ENCODE results near the gene UMODL1. TPM values are rescaled to one million over a fixed set of nuclear protein-coding genes. Genes with fewer than 3 reads are reported as not detected.

Gene UMODL1
- total RNA-seq, 1 donor from 2014 or later, result not detected

DNA sequence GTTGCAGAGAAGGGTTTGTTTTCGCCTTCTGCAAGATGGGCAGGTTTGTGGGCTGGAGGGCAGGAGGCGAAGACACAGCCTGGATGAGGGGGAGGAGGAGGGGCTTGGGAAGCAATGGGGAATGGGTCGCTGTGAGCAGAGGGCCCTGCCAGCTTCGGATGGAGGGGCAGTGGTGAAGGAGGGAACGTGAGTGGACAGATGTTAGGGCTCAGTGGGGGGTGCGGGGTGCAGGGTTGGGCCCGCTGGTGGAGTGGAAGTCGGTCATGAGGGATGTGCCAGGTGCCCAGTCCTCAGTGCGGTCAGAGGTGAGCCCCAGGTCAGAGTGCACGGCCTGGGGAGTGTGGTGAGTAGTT lies 92.4 kb downstream of the UMODL1 start:
- H3K4me2 ChIP-seq, result no peak overlapping the region
- Mint-ChIP-seq H3K36me3 (no peaks in the 10 kb centered on the region), H3K9me3 (no peaks in the 10 kb centered on the region), H3K4me3 (no peak overlapping the region), H3K27ac (peak overlapping the region; percentile 42), H3K4me1 (peaks cover 22% of the 10 kb centered on the region), H3K27me3 (ENCODE audit: insufficient read depth, low read depth) (peaks cover 11% of the 10 kb centered on the region)
- no peak for DNase-seq (ENCODE audit: low spot score)
- peaks cover 3% of the 10 kb centered on the region for H3F3A ChIP-seq (ENCODE audit: low read depth)
- no peak overlapping the region for H3K27ac ChIP-seq
- no peak overlapping the region for H3K4me3 ChIP-seq
- no peaks in the 10 kb centered on the region for H4K20me1 ChIP-seq (ENCODE audit: low read depth)
- peaks cover 5% of the 10 kb centered on the region for H3K4me1 ChIP-seq
- no peaks in the 10 kb centered on the region for H3K9me3 ChIP-seq (ENCODE audit: low read depth)
- TF ChIP-seq EZH2 (IDR thresholded peaks at IDR 0.05) (no peak), EZH2phosphoT487 (IDR thresholded peaks at IDR 0.05) (no peak)
- TF ChIP-seq, protein P1, sequence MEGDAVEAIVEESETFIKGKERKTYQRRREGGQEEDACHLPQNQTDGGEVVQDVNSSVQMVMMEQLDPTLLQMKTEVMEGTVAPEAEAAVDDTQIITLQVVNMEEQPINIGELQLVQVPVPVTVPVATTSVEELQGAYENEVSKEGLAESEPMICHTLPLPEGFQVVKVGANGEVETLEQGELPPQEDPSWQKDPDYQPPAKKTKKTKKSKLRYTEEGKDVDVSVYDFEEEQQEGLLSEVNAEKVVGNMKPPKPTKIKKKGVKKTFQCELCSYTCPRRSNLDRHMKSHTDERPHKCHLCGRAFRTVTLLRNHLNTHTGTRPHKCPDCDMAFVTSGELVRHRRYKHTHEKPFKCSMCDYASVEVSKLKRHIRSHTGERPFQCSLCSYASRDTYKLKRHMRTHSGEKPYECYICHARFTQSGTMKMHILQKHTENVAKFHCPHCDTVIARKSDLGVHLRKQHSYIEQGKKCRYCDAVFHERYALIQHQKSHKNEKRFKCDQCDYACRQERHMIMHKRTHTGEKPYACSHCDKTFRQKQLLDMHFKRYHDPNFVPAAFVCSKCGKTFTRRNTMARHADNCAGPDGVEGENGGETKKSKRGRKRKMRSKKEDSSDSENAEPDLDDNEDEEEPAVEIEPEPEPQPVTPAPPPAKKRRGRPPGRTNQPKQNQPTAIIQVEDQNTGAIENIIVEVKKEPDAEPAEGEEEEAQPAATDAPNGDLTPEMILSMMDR (IDR thresholded peaks at IDR 0.05), result no peak
- no peaks in the 10 kb centered on the region for H3K36me3 ChIP-seq
- H2AFZ ChIP-seq (replicated peaks), result no peak overlapping the region
- H3K79me2 ChIP-seq (ENCODE audit: low read depth), result no peaks in the 10 kb centered on the region
- H3K27me3 ChIP-seq, result no peaks in the 10 kb centered on the region
- H3K9ac ChIP-seq, result no peak overlapping the region

DNA sequence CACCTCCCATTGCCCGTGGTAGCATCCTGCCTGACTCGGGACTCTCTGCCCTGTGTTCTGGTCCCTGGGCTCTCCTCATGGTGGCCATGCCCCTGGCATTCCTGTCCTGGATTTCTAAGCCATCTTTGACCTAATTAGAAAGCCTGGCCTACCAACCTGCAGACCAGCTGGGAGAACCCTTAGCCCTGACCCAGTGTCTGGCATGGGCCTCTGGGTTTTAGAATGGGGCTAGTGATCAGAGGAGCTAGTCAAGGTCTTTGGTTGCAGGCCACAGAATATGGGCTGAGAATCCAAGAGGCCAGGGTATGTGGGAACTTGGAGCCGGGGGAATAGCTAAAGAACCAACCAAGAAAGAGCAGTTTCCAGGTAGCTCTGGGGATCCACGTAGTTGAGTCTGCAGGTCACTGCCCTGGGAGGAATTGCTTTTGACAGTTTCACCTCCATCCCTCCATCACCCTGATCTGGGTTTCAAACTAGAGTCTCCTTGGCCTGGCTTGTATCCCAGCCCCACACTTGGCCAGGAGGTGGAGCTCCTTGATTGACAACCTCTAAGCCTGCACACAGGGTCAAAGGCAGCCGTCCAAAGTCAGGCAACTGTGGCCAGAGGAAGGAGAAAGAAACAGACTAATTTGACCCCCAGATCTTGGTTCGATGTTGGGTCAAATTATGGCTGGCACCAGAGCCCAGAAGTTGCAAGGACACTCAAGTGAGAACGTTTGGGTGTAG lies 93.1 kb downstream of the UMODL1 start:
- DNase-seq (ENCODE audit: low spot score), result peak; percentile 44
- Histone ChIP-seq H3K27ac (no peak overlapping the region), H3K4me1 (peaks cover 5% of the 10 kb centered on the region), H3F3A (ENCODE audit: low read depth) (peaks cover 3% of the 10 kb centered on the region), H3K9ac (no peak overlapping the region), H3K4me3 (no peak overlapping the region), H4K20me1 (ENCODE audit: low read depth) (no peaks in the 10 kb centered on the region), H3K4me2 (no peak overlapping the region), H3K27me3 (no peaks in the 10 kb centered on the region), H3K79me2 (ENCODE audit: low read depth) (no peaks in the 10 kb centered on the region), H2AFZ (replicated peaks) (no peak overlapping the region), H3K9me3 (ENCODE audit: low read depth) (no peaks in the 10 kb centered on the region), H3K36me3 (no peaks in the 10 kb centered on the region)
- Mint-ChIP-seq H3K9me3 (no peaks in the 10 kb centered on the region), H3K4me1 (peaks cover 19% of the 10 kb centered on the region), H3K27ac (peak overlapping the region; percentile 50), H3K4me3 (no peak overlapping the region), H3K36me3 (no peaks in the 10 kb centered on the region), H3K27me3 (ENCODE audit: insufficient read depth, low read depth) (peaks cover 7% of the 10 kb centered on the region)
- TF ChIP-seq EZH2 (IDR thresholded peaks at IDR 0.05), result no peak
- no peak for TF ChIP-seq EZH2phosphoT487 (IDR thresholded peaks at IDR 0.05)
- TF ChIP-seq, protein P1 (IDR thresholded peaks at IDR 0.05), result peak; percentile 54

DNA sequence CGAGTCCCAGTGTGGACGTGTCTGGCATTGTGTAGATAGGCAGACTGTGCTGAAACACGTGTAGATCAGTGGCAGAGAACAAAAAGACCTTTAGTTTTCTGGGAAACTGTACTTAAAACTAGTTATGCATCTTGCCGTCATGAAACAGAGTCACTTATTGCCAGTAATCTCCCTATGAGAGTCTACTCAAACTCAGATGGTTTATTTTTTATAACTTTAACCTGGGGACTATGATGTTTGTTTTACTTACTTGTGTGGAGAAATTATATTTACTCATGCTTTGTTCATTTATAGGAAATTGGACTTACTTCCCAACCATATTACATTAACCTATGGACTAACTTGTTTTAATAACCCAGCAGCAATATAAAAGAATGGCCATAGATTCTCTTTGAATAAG lies 93.7 kb downstream of the UMODL1 start:
- no peaks in the 10 kb centered on the region for H3K27me3 ChIP-seq
- H3K27ac ChIP-seq, result no peak overlapping the region
- peaks cover 18% of the 10 kb centered on the region for H3K4me1 Mint-ChIP-seq
- no peak overlapping the region for H3K27ac Mint-ChIP-seq
- no peak for DNase-seq (ENCODE audit: low spot score)
- no peak for TF ChIP-seq EZH2 (IDR thresholded peaks at IDR 0.05)
- TF ChIP-seq, protein P1 (IDR thresholded peaks at IDR 0.05), result no peak
- no peak for TF ChIP-seq EZH2phosphoT487 (IDR thresholded peaks at IDR 0.05)
- H3K9ac ChIP-seq, result no peak overlapping the region
- H3K79me2 ChIP-seq (ENCODE audit: low read depth), result no peaks in the 10 kb centered on the region
- H3K36me3 ChIP-seq, result no peaks in the 10 kb centered on the region
- no peak overlapping the region for H3K4me3 Mint-ChIP-seq
- no peak overlapping the region for H3K4me2 ChIP-seq
- peaks cover 7% of the 10 kb centered on the region for H3K27me3 Mint-ChIP-seq (ENCODE audit: insufficient read depth, low read depth)
- H3F3A ChIP-seq (ENCODE audit: low read depth), result peaks cover 3% of the 10 kb centered on the region
- H3K4me1 ChIP-seq, result peaks cover 5% of the 10 kb centered on the region
- H3K36me3 Mint-ChIP-seq, result no peaks in the 10 kb centered on the region
- H2AFZ ChIP-seq (replicated peaks), result no peak overlapping the region
- H4K20me1 ChIP-seq (ENCODE audit: low read depth), result no peaks in the 10 kb centered on the region
- H3K9me3 Mint-ChIP-seq, result no peaks in the 10 kb centered on the region
- no peaks in the 10 kb centered on the region for H3K9me3 ChIP-seq (ENCODE audit: low read depth)
- no peak overlapping the region for H3K4me3 ChIP-seq
